H1 (cell line): Measurements from ENCODE around the gene GDPD3. TPM values are rescaled to one million over a fixed set of nuclear protein-coding genes. Genes with fewer than 3 reads are reported as not detected.
A peak's percentile ranks its signal among the peaks of the same experiment; 100 is the strongest.

Experiments used
- ASH2L ChIP-seq: fragments of 200-600, 300-600 bp; sonication (generic); IDR thresholded peaks from one replicate; pipeline ENCODE4 v1.7.1; 2017; ENCODE audit warnings: low read length
- CEBPB ChIP-seq: IDR thresholded peaks from 2 replicates; pipeline ENCODE4 v1.6.1; 2012; ENCODE audit warnings: low read depth, low read length
- CREB1 ChIP-seq: IDR thresholded peaks from 2 replicates; pipeline ENCODE4 v1.6.1; 2012; ENCODE audit warnings: inconsistent platforms
- E2F6 ChIP-seq: IDR thresholded peaks from 2 replicates; pipeline ENCODE4 v1.6.1; 2012; ENCODE audit warnings: inconsistent platforms
- NRF1 ChIP-seq: IDR thresholded peaks from 2 replicates; pipeline ENCODE4 v1.6.1; 2011; ENCODE audit warnings: mild to moderate bottlenecking, low read depth, low read length, improper control_type of control experiment
- PHF8 ChIP-seq: fragments of 200-600 bp; sonication (generic); conservative IDR thresholded peaks from 2 replicates; pipeline ENCODE4 v1.7.1; 2012; ENCODE audit warnings: low read depth, mild to moderate bottlenecking, inconsistent platforms, low read length, moderate library complexity
- RNF2 ChIP-seq: fragments of 200-900, 300-1000 bp; sonication (generic); IDR thresholded peaks from 2 replicates; pipeline ENCODE4 v1.7.1; 2016; ENCODE audit warnings: borderline replicate concordance, low read depth, mild to moderate bottlenecking, antibody characterized with exemption, low read length; ENCODE audit not compliant: poor library complexity, severe bottlenecking; ENCODE audit errors: missing control alignments
- SP1 ChIP-seq: IDR thresholded peaks from 2 replicates; pipeline ENCODE4 v1.6.1; 2011; ENCODE audit warnings: low read depth, low read length
- SRF ChIP-seq: IDR thresholded peaks from 2 replicates; pipeline ENCODE4 v1.6.1; 2011; ENCODE audit warnings: mild to moderate bottlenecking, low read depth, low read length, moderate library complexity
- TBP ChIP-seq: IDR thresholded peaks from 2 replicates; pipeline ENCODE4 v1.6.1; 2011; ENCODE audit warnings: low read depth, low read length, improper control_type of control experiment
- polyA plus RNA-seq, 7 experiments: library from polyadenylated mRNA; depleted of rRNA in 3 of 7; stranded (reverse) in 5 of 7; unstranded in 2 of 7; fragments of >200 nt in 5 of 7; fragments of 200-250 nt in 2 of 7; gene quantifications; 1 replicate in 5 of 7; 2 replicates in 1 of 7; 4 replicates in 1 of 7; pipeline versions ENCODE4 v1.2.1 to v1.2.3, GENCODE V29; 2011 to 2013; ENCODE audit warnings: missing spikeins in 2 of 7, mixed read lengths in 2 of 7
- total RNA-seq: library from RNA; stranded (reverse); fragmentation: NEBNext Ultra II Directional; extraction: Animal tissue kit (Norgen Biotek cat#: 25700); gene quantifications from 2 replicates; pipeline ENCODE4 v1.2.1, GENCODE V29; 2021
- TF ChIP-seq, protein P1 (sequence below): fragments of 300-600 bp; sonication (generic); IDR thresholded peaks from 2 replicates; pipeline ENCODE4 v1.7.1; 2012; ENCODE audit warnings: low read length, moderate library complexity, mild to moderate bottlenecking, inconsistent platforms; ENCODE audit not compliant: insufficient replicate concordance

GDPD3 gene
- total and polyA plus RNA-seq, 2 of the 8 experiments (the other 6 are each of a cell fraction or from before 2014, with no cell fraction given) = 0.20 TPM; not detected in 1

GRCh38 chr16:30092373-30093010, 20.8 kb downstream of the GDPD3 start (continued):
- TF ChIP-seq, protein P1, sequence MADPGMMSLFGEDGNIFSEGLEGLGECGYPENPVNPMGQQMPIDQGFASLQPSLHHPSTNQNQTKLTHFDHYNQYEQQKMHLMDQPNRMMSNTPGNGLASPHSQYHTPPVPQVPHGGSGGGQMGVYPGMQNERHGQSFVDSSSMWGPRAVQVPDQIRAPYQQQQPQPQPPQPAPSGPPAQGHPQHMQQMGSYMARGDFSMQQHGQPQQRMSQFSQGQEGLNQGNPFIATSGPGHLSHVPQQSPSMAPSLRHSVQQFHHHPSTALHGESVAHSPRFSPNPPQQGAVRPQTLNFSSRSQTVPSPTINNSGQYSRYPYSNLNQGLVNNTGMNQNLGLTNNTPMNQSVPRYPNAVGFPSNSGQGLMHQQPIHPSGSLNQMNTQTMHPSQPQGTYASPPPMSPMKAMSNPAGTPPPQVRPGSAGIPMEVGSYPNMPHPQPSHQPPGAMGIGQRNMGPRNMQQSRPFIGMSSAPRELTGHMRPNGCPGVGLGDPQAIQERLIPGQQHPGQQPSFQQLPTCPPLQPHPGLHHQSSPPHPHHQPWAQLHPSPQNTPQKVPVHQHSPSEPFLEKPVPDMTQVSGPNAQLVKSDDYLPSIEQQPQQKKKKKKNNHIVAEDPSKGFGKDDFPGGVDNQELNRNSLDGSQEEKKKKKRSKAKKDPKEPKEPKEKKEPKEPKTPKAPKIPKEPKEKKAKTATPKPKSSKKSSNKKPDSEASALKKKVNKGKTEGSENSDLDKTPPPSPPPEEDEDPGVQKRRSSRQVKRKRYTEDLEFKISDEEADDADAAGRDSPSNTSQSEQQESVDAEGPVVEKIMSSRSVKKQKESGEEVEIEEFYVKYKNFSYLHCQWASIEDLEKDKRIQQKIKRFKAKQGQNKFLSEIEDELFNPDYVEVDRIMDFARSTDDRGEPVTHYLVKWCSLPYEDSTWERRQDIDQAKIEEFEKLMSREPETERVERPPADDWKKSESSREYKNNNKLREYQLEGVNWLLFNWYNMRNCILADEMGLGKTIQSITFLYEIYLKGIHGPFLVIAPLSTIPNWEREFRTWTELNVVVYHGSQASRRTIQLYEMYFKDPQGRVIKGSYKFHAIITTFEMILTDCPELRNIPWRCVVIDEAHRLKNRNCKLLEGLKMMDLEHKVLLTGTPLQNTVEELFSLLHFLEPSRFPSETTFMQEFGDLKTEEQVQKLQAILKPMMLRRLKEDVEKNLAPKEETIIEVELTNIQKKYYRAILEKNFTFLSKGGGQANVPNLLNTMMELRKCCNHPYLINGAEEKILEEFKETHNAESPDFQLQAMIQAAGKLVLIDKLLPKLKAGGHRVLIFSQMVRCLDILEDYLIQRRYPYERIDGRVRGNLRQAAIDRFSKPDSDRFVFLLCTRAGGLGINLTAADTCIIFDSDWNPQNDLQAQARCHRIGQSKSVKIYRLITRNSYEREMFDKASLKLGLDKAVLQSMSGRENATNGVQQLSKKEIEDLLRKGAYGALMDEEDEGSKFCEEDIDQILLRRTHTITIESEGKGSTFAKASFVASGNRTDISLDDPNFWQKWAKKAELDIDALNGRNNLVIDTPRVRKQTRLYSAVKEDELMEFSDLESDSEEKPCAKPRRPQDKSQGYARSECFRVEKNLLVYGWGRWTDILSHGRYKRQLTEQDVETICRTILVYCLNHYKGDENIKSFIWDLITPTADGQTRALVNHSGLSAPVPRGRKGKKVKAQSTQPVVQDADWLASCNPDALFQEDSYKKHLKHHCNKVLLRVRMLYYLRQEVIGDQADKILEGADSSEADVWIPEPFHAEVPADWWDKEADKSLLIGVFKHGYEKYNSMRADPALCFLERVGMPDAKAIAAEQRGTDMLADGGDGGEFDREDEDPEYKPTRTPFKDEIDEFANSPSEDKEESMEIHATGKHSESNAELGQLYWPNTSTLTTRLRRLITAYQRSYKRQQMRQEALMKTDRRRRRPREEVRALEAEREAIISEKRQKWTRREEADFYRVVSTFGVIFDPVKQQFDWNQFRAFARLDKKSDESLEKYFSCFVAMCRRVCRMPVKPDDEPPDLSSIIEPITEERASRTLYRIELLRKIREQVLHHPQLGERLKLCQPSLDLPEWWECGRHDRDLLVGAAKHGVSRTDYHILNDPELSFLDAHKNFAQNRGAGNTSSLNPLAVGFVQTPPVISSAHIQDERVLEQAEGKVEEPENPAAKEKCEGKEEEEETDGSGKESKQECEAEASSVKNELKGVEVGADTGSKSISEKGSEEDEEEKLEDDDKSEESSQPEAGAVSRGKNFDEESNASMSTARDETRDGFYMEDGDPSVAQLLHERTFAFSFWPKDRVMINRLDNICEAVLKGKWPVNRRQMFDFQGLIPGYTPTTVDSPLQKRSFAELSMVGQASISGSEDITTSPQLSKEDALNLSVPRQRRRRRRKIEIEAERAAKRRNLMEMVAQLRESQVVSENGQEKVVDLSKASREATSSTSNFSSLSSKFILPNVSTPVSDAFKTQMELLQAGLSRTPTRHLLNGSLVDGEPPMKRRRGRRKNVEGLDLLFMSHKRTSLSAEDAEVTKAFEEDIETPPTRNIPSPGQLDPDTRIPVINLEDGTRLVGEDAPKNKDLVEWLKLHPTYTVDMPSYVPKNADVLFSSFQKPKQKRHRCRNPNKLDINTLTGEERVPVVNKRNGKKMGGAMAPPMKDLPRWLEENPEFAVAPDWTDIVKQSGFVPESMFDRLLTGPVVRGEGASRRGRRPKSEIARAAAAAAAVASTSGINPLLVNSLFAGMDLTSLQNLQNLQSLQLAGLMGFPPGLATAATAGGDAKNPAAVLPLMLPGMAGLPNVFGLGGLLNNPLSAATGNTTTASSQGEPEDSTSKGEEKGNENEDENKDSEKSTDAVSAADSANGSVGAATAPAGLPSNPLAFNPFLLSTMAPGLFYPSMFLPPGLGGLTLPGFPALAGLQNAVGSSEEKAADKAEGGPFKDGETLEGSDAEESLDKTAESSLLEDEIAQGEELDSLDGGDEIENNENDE = no peak
- TF ChIP-seq SRF (no peak), PHF8 (no peak), TBP (peak; percentile 50; the same call in 1 of the 2 replicates), RNF2 (no peak), ASH2L (no peak), E2F6 (peak; percentile 85), CEBPB (no peak), SP1 (peak; percentile 52; the same call in 1 of the 2 replicates), CREB1 (peak; percentile 70), NRF1 (no peak)
